K562 (cell line): ENCODE measurements around the gene FKBP8. TPM values are rescaled to one million over a fixed set of nuclear protein-coding genes. Genes with fewer than 3 reads are reported as not detected.
A peak's percentile ranks its signal among the peaks of the same experiment; 100 is the strongest.

Experiments used
- ATAC-seq: fragments of 200-7000 bp; cut with Tn5 transposase; 3 replicates; pipeline ENCODE4 v1.9.1; 2020; ENCODE audit warnings: moderate library complexity
- BruUV-seq: library from RNA; stranded (reverse); fragments of 400-500 nt; replicated peaks from 2 replicates; lab custom pipeline; 2021; lab: Mats Ljungman, UMichigan
- CTCF ChIA-PET: fragments of 300-600 bp; formaldehyde crosslinking; extraction: SDS; loops from one replicate; lab custom pipeline; 2021; ENCODE audit warnings: low intra/inter-chr PET ratio; lab: Yijun Ruan, JAX
- POLR2A ChIA-PET: fragments of 300-600, 350-650 bp; sonication (Branson Sonifier 250); formaldehyde crosslinking; extraction: SDS; loops from one replicate; lab custom pipeline; 2021; ENCODE audit warnings: antibody characterized with exemption, inconsistent platforms; lab: Yijun Ruan, JAX
- DNase-seq, 4 experiments: peaks; one replicate each; pipeline versions ENCODE4 v3.0.0 to v3.0.0-alpha.2; 2011 to 2018; ENCODE audit warnings: low spot score in 3 of 4, mixed read lengths in 3 of 4; ENCODE audit errors: extremely low read depth in 1 of 4
- FAIRE-seq: peaks from 2 replicates; lab custom pipeline; 2011; peaks lifted over from hg19 to GRCh38; lab: Jason Lieb, UNC
- H2AFZ ChIP-seq: 2 replicates; pipeline ENCODE4 v1.6.0; 2011; ENCODE audit warnings: low read depth, low read length, control low read depth, inconsistent platforms
- H3K27ac ChIP-seq: fragments of 200-600 bp; 3 replicates; pipeline ENCODE4 v1.8.0; 2011; ENCODE audit warnings: low read depth, mild to moderate bottlenecking, control low read depth, inconsistent platforms, low read length, moderate library complexity, mixed read lengths; ENCODE audit errors: extremely low read depth
- H3K27me3 ChIP-seq, 2 experiments: fragments of 300-600 bp in 1 of 2; 2 replicates in 1 of 2; 3 replicates in 1 of 2; pipeline versions ENCODE4 v1.6.0 to v1.8.0; 2011; ENCODE audit warnings: inconsistent platforms in 2 of 2, low read length in 2 of 2, mild to moderate bottlenecking in 1 of 2, mixed read lengths in 1 of 2, moderate library complexity in 1 of 2; ENCODE audit not compliant: control insufficient read depth in 2 of 2, insufficient read depth in 2 of 2
- H3K36me3 ChIP-seq: fragments of 300-600 bp; 3 replicates; pipeline ENCODE4 v1.8.0; 2011; ENCODE audit warnings: mild to moderate bottlenecking, low read length, inconsistent platforms; ENCODE audit not compliant: control insufficient read depth, insufficient read depth
- H3K4me1 ChIP-seq, 2 experiments: fragments of 200-600 bp in 1 of 2; replicated peaks in 1 of 2; 2 replicates in 1 of 2; 3 replicates in 1 of 2; pipeline versions ENCODE4 v1.5.1 to v1.8.0; 2011; ENCODE audit warnings: inconsistent platforms in 2 of 2, low read length in 2 of 2, mild to moderate bottlenecking in 1 of 2, mixed read lengths in 1 of 2, moderate library complexity in 1 of 2; ENCODE audit not compliant: control insufficient read depth in 2 of 2, insufficient read depth in 2 of 2
- H3K4me2 ChIP-seq: 2 replicates; pipeline ENCODE4 v1.6.1; 2011; ENCODE audit warnings: low read length, control low read depth, inconsistent platforms, mixed read lengths; ENCODE audit not compliant: insufficient read depth
- H3K4me3 ChIP-seq: fragments of 200-600 bp; sonication (generic), shearing (Covaris generic); 2 replicates; pipeline ENCODE4 v1.5.1; 2016; ENCODE audit warnings: control low read depth, inconsistent platforms
- H3K79me2 ChIP-seq: fragments of 200-600 bp; 3 replicates; pipeline ENCODE4 v1.8.0; 2011; ENCODE audit warnings: low read length, inconsistent platforms; ENCODE audit not compliant: control insufficient read depth, insufficient read depth
- H3K9ac ChIP-seq, 2 experiments: 2 replicates each; pipeline versions ENCODE4 v1.6.0 to v1.6.1; 2011; ENCODE audit warnings: low read depth in 2 of 2, low read length in 2 of 2, control low read depth in 1 of 2, inconsistent platforms in 1 of 2, mild to moderate bottlenecking in 1 of 2, mixed read lengths in 1 of 2; ENCODE audit not compliant: insufficient read depth in 1 of 2
- H3K9me1 ChIP-seq: one replicate; pipeline ENCODE4 v1.6.0; 2011; ENCODE audit warnings: inconsistent platforms, mild to moderate bottlenecking, low read length, moderate library complexity; ENCODE audit not compliant: control insufficient read depth, insufficient read depth
- H3K9me3 ChIP-seq: replicated peaks from 2 replicates; pipeline ENCODE4 v1.5.1; 2011; ENCODE audit warnings: low read depth, low read length, inconsistent platforms; ENCODE audit not compliant: control insufficient read depth, insufficient read depth
- H4K20me1 ChIP-seq: replicated peaks from 2 replicates; pipeline ENCODE4 v1.6.1; 2011; ENCODE audit warnings: low read length, inconsistent platforms, mixed read lengths; ENCODE audit not compliant: control insufficient read depth, insufficient read depth
- BCOR ChIP-seq: fragments of 450-650 bp; IDR thresholded peaks from 2 replicates; pipeline ENCODE4 v1.6.1; 2016
- SPI1 ChIP-seq: IDR thresholded peaks from 2 replicates; pipeline ENCODE4 v1.6.1; 2011; ENCODE audit warnings: low read depth, low read length, control low read depth, borderline replicate concordance
- TGIF2 ChIP-seq: sonication (generic); formaldehyde crosslinking; IDR thresholded peaks from 2 replicates; pipeline ENCODE4 v1.8.1; 2022; ENCODE audit warnings: mild to moderate bottlenecking, missing genetic modification reagents, moderate library complexity
- ZFP36 ChIP-seq: fragments of 150-350 bp; IDR thresholded peaks from 2 replicates; pipeline ENCODE4 v1.6.1; 2018; ENCODE audit warnings: low read length, low read depth; ENCODE audit not compliant: partially characterized antibody
- ZNF121 ChIP-seq: sonication (generic); formaldehyde crosslinking; conservative IDR thresholded peaks from 2 replicates; pipeline ENCODE4 v1.8.0; 2022; ENCODE audit warnings: missing genetic modification reagents
- ZNF384 ChIP-seq: IDR thresholded peaks from 2 replicates; pipeline ENCODE4 v1.6.1; 2012; ENCODE audit warnings: low read depth, low read length, improper control_type of control experiment
- ZNF512 ChIP-seq: IDR thresholded peaks from 2 replicates; pipeline ENCODE4 v1.6.1; 2016; ENCODE audit warnings: missing genetic modification characterization, missing compliant biosample characterization
- ZNF77 ChIP-seq: fragments of 250-450 bp; sonication (Bioruptor Pico); IDR thresholded peaks from 2 replicates; pipeline ENCODE4 v1.5.0; 2020
- WGBS: fragments of 100-300 bp; shearing (Covaris generic); methylation state at CpG from one replicate; pipeline ENCODE4 v1.1.6; 2016; ENCODE audit warnings: low coverage, mixed read lengths; ENCODE audit not compliant: insufficient coverage; ENCODE audit errors: missing lambda C conversion rate; 5-methylcytosine and 5-hydroxymethylcytosine counted together
- in situ Hi-C: fragments of 300-500 bp; cut with MboI; formaldehyde crosslinking; loops from 4 replicates; pipeline ENCODE4 v1.15.0; 2018; ENCODE audit warnings: inconsistent platforms, mixed read lengths
- intact Hi-C: fragments of 100-400 bp; cut with micrococcal nuclease; formaldehyde crosslinking; loops from 2 replicates; pipeline ENCODE4 v1.14.2; 2022
- polyA plus RNA-seq, 8 experiments: library from polyadenylated mRNA; depleted of rRNA in 4 of 8; stranded (reverse) in 5 of 8; unstranded in 3 of 8; fragments of >200 nt; fragmentation: Nextera tagmentation in 2 of 8; fragmentation: Illumina TruSeq in 1 of 8; extraction: Ambion mirVana in 2 of 8; extraction: Trizol in 1 of 8; gene quantifications; 2 replicates each; pipeline versions ENCODE4 v1.2.1 to v1.2.3, GENCODE V29; 2011 to 2014; ENCODE audit warnings: inconsistent platforms in 1 of 8, missing spikeins in 1 of 8
- total RNA-seq, 7 experiments: library from RNA; depleted of rRNA in 6 of 7; stranded (reverse); fragments of >200 nt in 6 of 7; fragmentation: Illumina TruSeq in 2 of 7; extraction: Trizol in 2 of 7; gene quantifications; 2 replicates each; pipeline versions ENCODE4 v1.2.1 to v1.2.3, GENCODE V29; 2011 to 2021; ENCODE audit warnings: low replicate concordance in 1 of 7

FKBP8 gene
- total and polyA plus RNA-seq, 9 of the 15 experiments (the other 6 are each of a cell fraction or from before 2014, with no cell fraction given): 0.46 to 236 (median 104) TPM

GRCh38 chr19:18559685-18560084 lies 16.3 kb upstream of the FKBP8 start:
- Histone ChIP-seq H4K20me1 (no peaks in the 10 kb centered on the region), H3K4me1 (peaks cover 8 to 18% of the 10 kb centered on the region in 2 experiments; a peak in 4 of 5 replicates), H3K27ac (no peak overlapping the region), H3K9me1 (no peaks in the 10 kb centered on the region), H3K9ac (no peak overlapping the region), H3K79me2 (peaks cover 44% of the 10 kb centered on the region), H3K27me3 (no peaks in the 10 kb centered on the region), H2AFZ (no peak overlapping the region), H3K36me3 (peaks cover 48% of the 10 kb centered on the region; the same call in 2 of the 3 replicates), H3K4me2 (no peak overlapping the region; the same call in 1 of the 2 replicates), H3K9me3 (no peaks in the 10 kb centered on the region), H3K4me3 (no peak overlapping the region)
- ATAC-seq (no peak), FAIRE-seq (no peak), DNase-seq (no peak)
- TF ChIP-seq ZNF77 (CRISPR knock-in tag): no peak
- TF ChIP-seq ZNF512 (tag): 0 out of 2 replicates have a peak, but pooled peaks have one; percentile 47
- intact Hi-C loops: loop anchor here (5.0 kb wide), 1 partner anchor 37 kb away; the partner anchor contains the start of gene ELL
- WGBS: 35% methylated on average over 5 of the region's 5 CpGs
- POLR2A ChIA-PET: interaction anchor here (1.1 to 4.7 kb wide), 3 partner anchors 8 to 40 kb away, joined by 3 to 49 read pairs (median 3); partner anchors contain the start of gene UBA52
- in situ Hi-C loops: no loop called here
- no TSS peak for BruUV-seq
- CTCF ChIA-PET: no interaction called here

GRCh38 chr19:18558604-18559003 lies 15.2 kb upstream of the FKBP8 start:
- peak in 1 of 4 experiments; percentile 40 for DNase-seq
- no TSS peak for BruUV-seq
- ChIA-PET CTCF (no interaction called here), POLR2A (interaction anchor here (0.7 to 4.7 kb wide), 9 partner anchors 12 to 73 kb away, joined by 3 to 49 read pairs (median 9); partner anchors contain the start of genes FKBP8, REX1BD and UBA52)
- H3K9ac ChIP-seq: peak overlapping the region; percentile 78 to 97
- peaks cover 44% of the 10 kb centered on the region for H3K79me2 ChIP-seq
- ATAC-seq: peak; percentile 18
- peaks cover 8 to 18% of the 10 kb centered on the region in 2 experiments; a peak in 4 of 5 replicates for H3K4me1 ChIP-seq
- H3K4me3 ChIP-seq: peak overlapping the region; percentile 77
- in situ Hi-C loops (no loop called here), intact Hi-C loops (loop anchor here (5.0 kb wide), 1 partner anchor 36 kb away; the partner anchor contains the start of gene ELL)
- no peaks in the 10 kb centered on the region for H3K27me3 ChIP-seq
- H3K9me3 ChIP-seq: no peaks in the 10 kb centered on the region
- H2AFZ ChIP-seq: no peak overlapping the region
- H4K20me1 ChIP-seq: no peaks in the 10 kb centered on the region
- peak overlapping the region; percentile 96 for H3K4me2 ChIP-seq
- 11% methylated on average over 3 of the region's 3 CpGs for WGBS
- FAIRE-seq: peak; percentile 63
- peaks cover 37% of the 10 kb centered on the region; the same call in 2 of the 3 replicates for H3K36me3 ChIP-seq
- TF ChIP-seq ZFP36: peak; percentile 95
- peak; percentile 61 for TF ChIP-seq ZNF384
- 0 out of 2 replicates have a peak, but pooled peaks have one; percentile 5 for TF ChIP-seq ZNF121
- TF ChIP-seq SPI1: peak; percentile 47; the same call in 1 of the 2 replicates
- TF ChIP-seq TGIF2 (CRISPR knock-in tag): no peak
- TF ChIP-seq BCOR: no peak
- no peaks in the 10 kb centered on the region for H3K9me1 ChIP-seq
- peak overlapping the region; percentile 81 for H3K27ac ChIP-seq
